NT2/D1 (cell line): ENCODE measurements around the gene CYP27A1.

Source experiments
- SUZ12 ChIP-seq: IDR thresholded peaks from 2 replicates; pipeline ENCODE4 v1.6.1; 2011; ENCODE audit not compliant: insufficient read length, insufficient read depth; ENCODE audit errors: extremely low read depth
- YY1 ChIP-seq: IDR thresholded peaks from 2 replicates; pipeline ENCODE4 v1.6.1; 2011; ENCODE audit not compliant: insufficient read length, insufficient read depth
- ZNF274 ChIP-seq: IDR thresholded peaks from 2 replicates; pipeline ENCODE4 v1.6.1; 2011; ENCODE audit warnings: mild to moderate bottlenecking, low read depth, low read length

DNA sequence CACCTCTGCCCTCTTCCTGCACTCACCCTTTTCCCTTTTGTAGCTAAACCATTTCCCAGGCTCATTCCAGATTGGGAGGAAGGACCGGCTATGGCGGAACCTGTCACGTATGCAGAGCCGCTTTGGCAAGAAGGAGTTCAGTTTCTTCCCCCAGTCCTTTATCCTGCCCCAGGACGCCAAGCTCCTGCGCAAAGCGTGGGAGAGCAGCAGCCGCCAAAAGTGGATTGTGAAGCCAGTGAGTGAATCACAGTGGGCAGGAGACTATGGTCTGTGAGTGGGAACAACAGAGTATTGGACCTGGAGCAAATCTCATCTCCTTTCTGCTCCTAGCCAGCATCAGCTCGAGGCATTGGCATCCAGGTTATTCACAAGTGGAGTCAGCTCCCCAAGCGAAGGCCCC, 35.0 kb upstream of the CYP27A1 start:
- TF ChIP-seq ZNF274 (no peak), YY1 (no peak), SUZ12 (no peak)
